Astrocyte (in vitro differentiated cells and primary cell): ENCODE data around the gene KCNS3. TPM values are rescaled to one million over a fixed set of nuclear protein-coding genes. Genes with fewer than 3 reads are reported as not detected.

ENCODE experiments used
- DNase-seq: peaks from one replicate; pipeline ENCODE4 v3.0.0-alpha.2; 2010; ENCODE audit warnings: low read depth
- FAIRE-seq: peaks from 2 replicates; lab custom pipeline; 2011; peaks lifted over from hg19 to GRCh38; lab: Jason Lieb, UNC
- H2AFZ ChIP-seq: 2 replicates; pipeline ENCODE4 v1.6.0; 2012; ENCODE audit warnings: low read depth, low read length, inconsistent platforms
- H3K27ac ChIP-seq: 2 replicates; pipeline ENCODE4 v1.5.1; 2011; ENCODE audit warnings: low read depth, low read length, inconsistent platforms
- H3K27me3 ChIP-seq: 2 replicates; pipeline ENCODE4 v1.6.0; 2011; ENCODE audit warnings: low read length, inconsistent platforms; ENCODE audit not compliant: insufficient read depth
- H3K36me3 ChIP-seq: 2 replicates; pipeline ENCODE4 v1.5.1; 2011; ENCODE audit warnings: low read length, inconsistent platforms; ENCODE audit not compliant: insufficient read depth
- H3K4me1 ChIP-seq: 2 replicates; pipeline ENCODE4 v1.5.1; 2011; ENCODE audit warnings: low read length, inconsistent platforms; ENCODE audit not compliant: insufficient read depth
- H3K4me2 ChIP-seq: 2 replicates; pipeline ENCODE4 v1.6.0; 2012; ENCODE audit warnings: low read length, inconsistent platforms
- H3K4me3 ChIP-seq: 2 replicates; pipeline ENCODE4 v1.5.1; 2011; ENCODE audit warnings: low read depth, mild to moderate bottlenecking, low read length, inconsistent platforms; ENCODE audit not compliant: insufficient read depth
- H3K79me2 ChIP-seq: 2 replicates; pipeline ENCODE4 v1.6.0; 2012; ENCODE audit warnings: mild to moderate bottlenecking, low read length, inconsistent platforms; ENCODE audit not compliant: insufficient read depth
- H3K9ac ChIP-seq: 2 replicates; pipeline ENCODE4 v1.6.0; 2012; ENCODE audit warnings: mild to moderate bottlenecking, low read length, inconsistent platforms
- H3K9me3 ChIP-seq: 2 replicates; pipeline ENCODE4 v1.5.1; 2012; ENCODE audit warnings: low read depth, mild to moderate bottlenecking, low read length, inconsistent platforms; ENCODE audit not compliant: insufficient read depth
- H4K20me1 ChIP-seq: 2 replicates; pipeline ENCODE4 v1.6.0; 2012; ENCODE audit warnings: low read length, inconsistent platforms; ENCODE audit not compliant: insufficient read depth
- H3K27ac Mint-ChIP-seq: one replicate; pipeline ENCODE4 v1.8.0; 2021; ENCODE audit warnings: mild to moderate bottlenecking, mixed read lengths; ENCODE audit not compliant: unreplicated experiment
- H3K27me3 Mint-ChIP-seq: one replicate; pipeline ENCODE4 v1.8.0; 2021; ENCODE audit warnings: low read depth, mixed read lengths; ENCODE audit not compliant: unreplicated experiment
- H3K36me3 Mint-ChIP-seq: one replicate; pipeline ENCODE4 v1.8.0; 2021; ENCODE audit warnings: low read depth, mixed read lengths; ENCODE audit not compliant: unreplicated experiment
- H3K4me1 Mint-ChIP-seq: one replicate; pipeline ENCODE4 v1.8.0; 2021; ENCODE audit warnings: low read depth, mixed read lengths; ENCODE audit not compliant: unreplicated experiment
- H3K4me3 Mint-ChIP-seq: one replicate; pipeline ENCODE4 v1.8.0; 2021; ENCODE audit warnings: mild to moderate bottlenecking, moderate library complexity, mixed read lengths; ENCODE audit not compliant: unreplicated experiment
- H3K9me3 Mint-ChIP-seq: one replicate; pipeline ENCODE4 v1.8.0; 2021; ENCODE audit warnings: mild to moderate bottlenecking, mixed read lengths; ENCODE audit not compliant: unreplicated experiment
- CTCF ChIP-seq: IDR thresholded peaks from 2 replicates; pipeline ENCODE4 v1.5.1; 2011; ENCODE audit warnings: low read depth, mild to moderate bottlenecking, inconsistent platforms, low read length, moderate library complexity; ENCODE audit not compliant: insufficient read depth
- EZH2 ChIP-seq: IDR thresholded peaks from 2 replicates; pipeline ENCODE4 v1.6.1; 2012; ENCODE audit warnings: mild to moderate bottlenecking, low read length, inconsistent platforms; ENCODE audit not compliant: insufficient read depth
- total RNA-seq: library from RNA; stranded (reverse); gene quantifications from 2 replicates; pipeline ENCODE4 v1.2.1, GENCODE V29; 2021

Gene KCNS3
- total RNA-seq, 1 donor from 2014 or later: 1.7 TPM

DNA sequence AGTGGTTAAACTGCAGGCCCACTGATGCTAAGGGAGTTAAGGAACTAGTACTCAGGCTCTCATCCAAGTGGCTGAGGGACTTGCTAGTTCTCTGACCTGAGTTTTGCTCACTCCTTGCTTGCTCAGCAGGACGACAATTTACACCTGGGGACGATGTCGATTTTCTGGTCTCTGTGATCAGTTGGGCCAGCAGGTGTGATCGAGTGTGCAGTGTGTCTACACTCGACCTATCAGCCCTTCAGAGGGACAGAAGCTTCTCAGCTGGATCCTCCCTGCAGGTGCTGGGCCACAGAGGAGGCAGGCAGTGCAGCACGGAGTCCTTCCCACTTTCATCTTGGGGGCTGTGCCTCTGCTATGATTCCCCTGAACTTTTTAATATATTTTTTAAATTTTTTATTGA lies 71.5 kb downstream of the KCNS3 start:
- no peak for DNase-seq
- Histone ChIP-seq H4K20me1 (no peaks in the 10 kb centered on the region), H3K27me3 (peaks cover 3% of the 10 kb centered on the region), H2AFZ (no peak overlapping the region), H3K27ac (no peak overlapping the region), H3K9me3 (peaks cover 3% of the 10 kb centered on the region), H3K79me2 (no peaks in the 10 kb centered on the region), H3K9ac (no peak overlapping the region), H3K4me1 (no peaks in the 10 kb centered on the region), H3K4me3 (no peak overlapping the region), H3K4me2 (no peak overlapping the region), H3K36me3 (no peaks in the 10 kb centered on the region)
- peaks cover 2% of the 10 kb centered on the region for H3K36me3 Mint-ChIP-seq
- no peaks in the 10 kb centered on the region for H3K9me3 Mint-ChIP-seq
- H3K4me3 Mint-ChIP-seq: no peak overlapping the region
- no peak for TF ChIP-seq CTCF
- no peak for TF ChIP-seq EZH2
- H3K27me3 Mint-ChIP-seq: peaks cover 4% of the 10 kb centered on the region
- no peak overlapping the region for H3K27ac Mint-ChIP-seq
- FAIRE-seq: no peak
- no peaks in the 10 kb centered on the region for H3K4me1 Mint-ChIP-seq

DNA sequence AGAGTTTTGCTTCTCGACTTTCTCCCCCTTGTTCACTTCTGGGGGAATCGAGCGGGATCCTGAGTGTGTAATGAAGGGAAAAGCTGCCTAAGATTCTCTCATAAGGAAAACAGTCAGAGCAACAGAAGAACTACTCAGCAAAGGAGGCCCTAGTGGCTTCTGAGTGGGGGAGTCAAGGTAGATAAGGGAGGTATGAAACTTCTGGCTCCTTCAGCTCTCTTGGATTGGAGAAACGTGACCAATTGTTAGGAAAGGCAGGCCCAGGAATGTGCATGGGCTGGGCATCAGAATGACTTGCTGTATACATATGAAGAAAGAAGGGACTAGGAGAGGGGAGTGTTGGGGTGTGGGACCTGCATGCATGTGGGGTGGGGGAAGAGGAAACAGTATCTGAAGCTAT lies 73.1 kb downstream of the KCNS3 start:
- no peak overlapping the region for H3K4me3 Mint-ChIP-seq
- Histone ChIP-seq H3K79me2 (no peaks in the 10 kb centered on the region), H3K27ac (no peak overlapping the region), H2AFZ (no peak overlapping the region), H4K20me1 (no peaks in the 10 kb centered on the region), H3K27me3 (peaks cover 3% of the 10 kb centered on the region), H3K4me2 (no peak overlapping the region), H3K9me3 (peaks cover 3% of the 10 kb centered on the region), H3K36me3 (no peaks in the 10 kb centered on the region), H3K4me3 (no peak overlapping the region), H3K9ac (no peak overlapping the region), H3K4me1 (no peaks in the 10 kb centered on the region)
- FAIRE-seq (no peak), DNase-seq (no peak)
- no peaks in the 10 kb centered on the region for H3K9me3 Mint-ChIP-seq
- TF ChIP-seq CTCF (no peak), EZH2 (no peak)
- H3K27ac Mint-ChIP-seq: no peak overlapping the region
- H3K4me1 Mint-ChIP-seq: no peaks in the 10 kb centered on the region
- H3K36me3 Mint-ChIP-seq: peaks cover 2% of the 10 kb centered on the region
- peaks cover 2% of the 10 kb centered on the region for H3K27me3 Mint-ChIP-seq

DNA sequence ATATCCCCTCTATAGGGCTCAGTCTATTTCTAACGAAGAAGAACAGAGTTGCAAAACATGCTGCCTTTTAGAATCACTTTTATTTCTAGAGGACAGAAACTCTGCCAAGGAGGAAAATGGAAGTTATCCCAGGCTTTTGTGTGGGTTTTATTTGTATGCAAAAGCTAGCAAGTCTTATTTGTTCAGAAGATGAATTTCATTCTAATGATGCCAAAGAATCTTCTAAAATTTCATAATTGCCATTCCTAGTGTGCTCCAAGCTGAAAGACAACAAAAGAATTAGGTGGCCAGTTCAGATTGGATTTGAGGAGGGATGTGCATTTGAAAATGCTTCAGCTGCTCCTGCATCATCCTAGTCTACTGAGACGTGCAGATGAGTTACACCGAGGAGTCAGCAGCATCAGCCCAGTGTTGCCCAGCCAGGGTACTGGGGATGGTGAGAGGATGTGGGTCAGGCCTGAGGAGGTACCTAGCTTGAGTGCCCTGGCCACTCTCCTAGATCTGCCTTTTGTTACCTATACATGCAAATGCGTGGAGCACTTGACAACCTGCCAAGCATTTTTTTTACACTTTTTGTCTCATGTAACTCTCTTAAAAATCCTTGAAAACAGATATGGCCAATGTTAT lies 80.1 kb downstream of the KCNS3 start:
- Histone ChIP-seq H3K27ac (no peak overlapping the region), H3K79me2 (no peaks in the 10 kb centered on the region), H4K20me1 (no peaks in the 10 kb centered on the region), H3K9ac (no peak overlapping the region), H3K27me3 (no peaks in the 10 kb centered on the region), H3K9me3 (no peaks in the 10 kb centered on the region), H3K4me3 (no peak overlapping the region), H3K36me3 (no peaks in the 10 kb centered on the region), H2AFZ (no peak overlapping the region), H3K4me2 (no peak overlapping the region), H3K4me1 (no peaks in the 10 kb centered on the region)
- Mint-ChIP-seq H3K9me3 (peaks cover 2% of the 10 kb centered on the region), H3K36me3 (no peaks in the 10 kb centered on the region), H3K4me1 (peaks cover 7% of the 10 kb centered on the region), H3K4me3 (no peak overlapping the region), H3K27ac (no peak overlapping the region), H3K27me3 (peaks cover 6% of the 10 kb centered on the region)
- DNase-seq (no peak), FAIRE-seq (no peak)
- TF ChIP-seq EZH2 (no peak), CTCF (no peak)
